ENCODE data around the gene MICAL3. TPM values are rescaled to one million over a fixed set of nuclear protein-coding genes. Genes with fewer than 3 reads are reported as not detected.

The MICAL3 gene
- total RNA-seq, 1 donor from 2014 or later = 47.9 TPM

- TF ChIP-seq, protein P1, sequence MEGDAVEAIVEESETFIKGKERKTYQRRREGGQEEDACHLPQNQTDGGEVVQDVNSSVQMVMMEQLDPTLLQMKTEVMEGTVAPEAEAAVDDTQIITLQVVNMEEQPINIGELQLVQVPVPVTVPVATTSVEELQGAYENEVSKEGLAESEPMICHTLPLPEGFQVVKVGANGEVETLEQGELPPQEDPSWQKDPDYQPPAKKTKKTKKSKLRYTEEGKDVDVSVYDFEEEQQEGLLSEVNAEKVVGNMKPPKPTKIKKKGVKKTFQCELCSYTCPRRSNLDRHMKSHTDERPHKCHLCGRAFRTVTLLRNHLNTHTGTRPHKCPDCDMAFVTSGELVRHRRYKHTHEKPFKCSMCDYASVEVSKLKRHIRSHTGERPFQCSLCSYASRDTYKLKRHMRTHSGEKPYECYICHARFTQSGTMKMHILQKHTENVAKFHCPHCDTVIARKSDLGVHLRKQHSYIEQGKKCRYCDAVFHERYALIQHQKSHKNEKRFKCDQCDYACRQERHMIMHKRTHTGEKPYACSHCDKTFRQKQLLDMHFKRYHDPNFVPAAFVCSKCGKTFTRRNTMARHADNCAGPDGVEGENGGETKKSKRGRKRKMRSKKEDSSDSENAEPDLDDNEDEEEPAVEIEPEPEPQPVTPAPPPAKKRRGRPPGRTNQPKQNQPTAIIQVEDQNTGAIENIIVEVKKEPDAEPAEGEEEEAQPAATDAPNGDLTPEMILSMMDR (IDR thresholded peaks at IDR 0.05) = no peak
- no peaks in the 10 kb centered on the region for H3K27me3 Mint-ChIP-seq (ENCODE audit: unreplicated experiment)
- H3K36me3 Mint-ChIP-seq (ENCODE audit: unreplicated experiment) = peaks cover 4% of the 10 kb centered on the region
- H3K4me1 Mint-ChIP-seq (ENCODE audit: unreplicated experiment) = peaks cover 14% of the 10 kb centered on the region
- no peaks in the 10 kb centered on the region for H3K9me3 Mint-ChIP-seq (ENCODE audit: unreplicated experiment)
- H3K4me3 Mint-ChIP-seq (ENCODE audit: unreplicated experiment) = no peak overlapping the region
- H3K27ac Mint-ChIP-seq (ENCODE audit: unreplicated experiment) = no peak overlapping the region
- DNase-seq (ENCODE audit: extremely low spot score, unreplicated experiment) = no peak
Observed at GRCh38 chr22:17838180-17838865, 186.0 kb downstream of the MICAL3 start.

GRCh38 chr22:17836992-17837742 is 187.2 kb downstream of the MICAL3 start:
- TF ChIP-seq, protein P1 (IDR thresholded peaks at IDR 0.05) = peak; percentile 25
- H3K4me1 Mint-ChIP-seq (ENCODE audit: unreplicated experiment) = peaks cover 14% of the 10 kb centered on the region
- H3K27me3 Mint-ChIP-seq (ENCODE audit: unreplicated experiment) = no peaks in the 10 kb centered on the region
- no peaks in the 10 kb centered on the region for H3K9me3 Mint-ChIP-seq (ENCODE audit: unreplicated experiment)
- peaks cover 2% of the 10 kb centered on the region for H3K36me3 Mint-ChIP-seq (ENCODE audit: unreplicated experiment)
- H3K4me3 Mint-ChIP-seq (ENCODE audit: unreplicated experiment) = no peak overlapping the region
- H3K27ac Mint-ChIP-seq (ENCODE audit: unreplicated experiment) = peak overlapping the region; percentile 85
- no peak for DNase-seq (ENCODE audit: extremely low spot score, unreplicated experiment)

GRCh38 chr22:17835256-17835655 is 189.1 kb downstream of the MICAL3 start:
- no peaks in the 10 kb centered on the region for H3K36me3 Mint-ChIP-seq (ENCODE audit: unreplicated experiment)
- no peak overlapping the region for H3K4me3 Mint-ChIP-seq (ENCODE audit: unreplicated experiment)
- no peaks in the 10 kb centered on the region for H3K27me3 Mint-ChIP-seq (ENCODE audit: unreplicated experiment)

GRCh38 chr22:17833489-17833888 is 190.9 kb downstream of the MICAL3 start:
- Mint-ChIP-seq H3K36me3 (ENCODE audit: unreplicated experiment) (no peaks in the 10 kb centered on the region), H3K27ac (ENCODE audit: unreplicated experiment) (no peak overlapping the region), H3K4me3 (ENCODE audit: unreplicated experiment) (no peak overlapping the region), H3K27me3 (ENCODE audit: unreplicated experiment) (no peaks in the 10 kb centered on the region), H3K9me3 (ENCODE audit: unreplicated experiment) (no peaks in the 10 kb centered on the region), H3K4me1 (ENCODE audit: unreplicated experiment) (peaks cover 16% of the 10 kb centered on the region)
- DNase-seq (ENCODE audit: extremely low spot score, unreplicated experiment) = no peak
- TF ChIP-seq, protein P1 (IDR thresholded peaks at IDR 0.05) = no peak

More at GRCh38 chr22:17835256-17835655, 189.1 kb downstream of the MICAL3 start:
- Mint-ChIP-seq H3K27ac (ENCODE audit: unreplicated experiment) (no peak overlapping the region), H3K9me3 (ENCODE audit: unreplicated experiment) (no peaks in the 10 kb centered on the region), H3K4me1 (ENCODE audit: unreplicated experiment) (peaks cover 14% of the 10 kb centered on the region)
- DNase-seq (ENCODE audit: extremely low spot score, unreplicated experiment) = no peak
- TF ChIP-seq, protein P1 (IDR thresholded peaks at IDR 0.05) = no peak

DNA sequence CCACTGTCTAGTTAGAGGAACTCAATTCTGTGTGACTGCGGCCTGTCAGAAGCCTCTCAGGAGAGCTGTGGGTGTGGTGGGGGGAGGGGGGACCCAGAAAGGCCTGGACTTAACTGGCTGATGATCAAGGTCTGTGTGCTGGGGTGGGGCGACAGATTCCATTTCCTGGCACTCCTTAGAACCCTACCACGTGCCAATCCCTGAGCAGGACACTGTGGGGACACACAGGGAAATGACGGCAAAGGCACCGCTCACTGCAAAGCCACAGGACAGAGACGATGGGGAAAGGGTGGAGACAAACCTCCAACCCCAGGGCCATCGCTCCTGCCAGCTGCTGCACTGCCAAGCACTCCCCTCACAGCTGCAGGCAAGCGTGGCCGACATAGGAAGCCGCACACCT is 191.7 kb downstream of the MICAL3 start:
- Mint-ChIP-seq H3K4me3 (ENCODE audit: unreplicated experiment) (no peak overlapping the region), H3K36me3 (ENCODE audit: unreplicated experiment) (no peaks in the 10 kb centered on the region)

More for the DNA sequence above, 191.7 kb downstream of the MICAL3 start:
- H3K27ac Mint-ChIP-seq (ENCODE audit: unreplicated experiment) = no peak overlapping the region
- no peak for DNase-seq (ENCODE audit: extremely low spot score, unreplicated experiment)
- H3K4me1 Mint-ChIP-seq (ENCODE audit: unreplicated experiment) = peaks cover 13% of the 10 kb centered on the region
- TF ChIP-seq, protein P1 (IDR thresholded peaks at IDR 0.05) = no peak
- H3K27me3 Mint-ChIP-seq (ENCODE audit: unreplicated experiment) = no peaks in the 10 kb centered on the region
- no peaks in the 10 kb centered on the region for H3K9me3 Mint-ChIP-seq (ENCODE audit: unreplicated experiment)

All from osteocyte (in vitro differentiated cells).